Measurements from ENCODE around the gene HS1BP3. TPM values are rescaled to one million over a fixed set of nuclear protein-coding genes. Genes with fewer than 3 reads are reported as not detected.

Gene HS1BP3
- polyA plus RNA-seq, 1 donor = 30.7 TPM

DNA sequence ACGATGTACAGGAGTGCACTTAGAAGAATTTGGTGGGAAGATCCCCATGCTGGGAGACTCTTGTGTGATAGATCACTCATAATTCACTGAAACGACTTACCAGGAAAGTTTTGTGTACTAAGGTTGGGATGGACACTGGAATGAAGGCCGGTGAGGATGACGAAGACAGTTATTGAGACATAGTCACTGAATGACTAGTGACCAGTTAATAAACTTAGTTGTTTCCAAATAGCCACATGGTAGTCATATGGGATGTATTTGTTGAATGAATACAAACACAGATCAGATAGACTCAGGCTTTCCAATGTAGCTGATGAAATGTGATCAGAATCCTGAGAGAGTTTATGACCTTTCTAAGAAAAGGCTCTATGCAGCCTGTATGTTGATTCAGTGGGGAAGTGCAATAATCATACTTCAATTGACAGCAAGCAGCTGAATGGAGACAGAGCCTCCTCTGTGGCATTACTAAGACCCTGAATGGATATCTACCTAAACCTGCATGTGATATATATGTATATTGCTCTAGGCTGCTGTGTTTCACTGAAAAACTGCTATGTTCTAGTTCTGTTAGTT, 36.4 kb upstream of the HS1BP3 start:
- DNase-seq = no peak
- no peaks in the 10 kb centered on the region for H3K9me3 ChIP-seq (ENCODE audit: control insufficient read depth, low read depth, low read length)
- H3K4me3 ChIP-seq (ENCODE audit: low read length) = no peak overlapping the region
- H3K27ac ChIP-seq (ENCODE audit: low read length) = no peak overlapping the region
- H3K36me3 ChIP-seq (ENCODE audit: control insufficient read depth, insufficient read depth, low read length) = peaks cover 48% of the 10 kb centered on the region
- WGBS (ENCODE audit: insufficient coverage, low lambda C conversion rate) = no CpG with 5 or more reads among the region's 4 CpGs
- no peaks in the 10 kb centered on the region for H3K4me1 ChIP-seq (ENCODE audit: control insufficient read depth, insufficient read depth, low read length)
- H3K27me3 ChIP-seq (ENCODE audit: control insufficient read depth, insufficient read depth, low read length) = no peaks in the 10 kb centered on the region

- no peaks in the 10 kb centered on the region for H3K9me3 ChIP-seq (ENCODE audit: control insufficient read depth, low read depth, low read length)
- H3K4me3 ChIP-seq (ENCODE audit: low read length) = no peak overlapping the region
- no peak for DNase-seq
- no peaks in the 10 kb centered on the region for H3K27me3 ChIP-seq (ENCODE audit: control insufficient read depth, insufficient read depth, low read length)
- no peaks in the 10 kb centered on the region for H3K4me1 ChIP-seq (ENCODE audit: control insufficient read depth, insufficient read depth, low read length)
- H3K36me3 ChIP-seq (ENCODE audit: control insufficient read depth, insufficient read depth, low read length) = peaks cover 56% of the 10 kb centered on the region
- H3K27ac ChIP-seq (ENCODE audit: low read length) = no peak overlapping the region
- 90% methylated on average over 2 of the region's 6 CpGs for WGBS (ENCODE audit: insufficient coverage, low lambda C conversion rate)
Observed at GRCh38 chr2:20684581-20685063, 33.7 kb upstream of the HS1BP3 start.

DNA sequence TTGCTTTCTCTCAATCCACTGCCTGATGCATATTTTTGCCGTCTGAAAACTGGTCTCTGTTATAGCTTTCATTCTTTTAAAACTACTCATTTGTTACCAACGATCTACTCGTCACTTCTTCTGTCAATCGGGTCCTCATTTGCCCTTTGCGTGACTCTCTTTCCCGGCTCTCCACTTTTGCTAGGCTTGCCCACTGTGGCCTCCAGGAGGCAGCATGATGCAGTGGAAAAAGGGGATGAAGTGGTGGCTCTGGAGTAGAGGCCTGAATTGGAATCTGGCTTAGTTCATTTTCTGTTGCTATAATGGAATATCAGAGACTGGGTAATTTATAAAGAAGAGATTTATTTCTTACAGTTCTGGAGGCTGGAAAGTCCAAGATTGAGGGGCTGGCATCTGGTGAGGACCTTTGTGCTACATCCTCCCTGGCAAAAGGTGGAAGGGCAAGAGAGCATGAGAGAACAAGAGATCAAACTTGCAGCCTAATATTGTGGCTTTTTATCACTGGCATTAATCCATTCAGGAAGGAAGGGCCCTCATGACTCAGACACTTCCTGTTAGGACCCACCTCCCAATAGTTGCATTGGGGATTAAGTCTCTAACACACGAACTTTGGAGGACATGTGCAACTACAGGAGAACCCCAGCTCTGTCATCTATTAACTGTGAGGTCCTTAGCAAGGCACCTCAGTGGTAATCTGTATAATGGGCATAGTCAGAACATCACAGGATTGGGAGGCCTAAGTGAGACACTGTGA, 31.4 kb upstream of the HS1BP3 start:
- Histone ChIP-seq H3K4me3 (ENCODE audit: low read length) (no peak overlapping the region), H3K27me3 (ENCODE audit: control insufficient read depth, insufficient read depth, low read length) (no peaks in the 10 kb centered on the region), H3K9me3 (ENCODE audit: control insufficient read depth, low read depth, low read length) (no peaks in the 10 kb centered on the region), H3K27ac (ENCODE audit: low read length) (no peak overlapping the region), H3K4me1 (ENCODE audit: control insufficient read depth, insufficient read depth, low read length) (no peaks in the 10 kb centered on the region), H3K36me3 (ENCODE audit: control insufficient read depth, insufficient read depth, low read length) (peaks cover 53% of the 10 kb centered on the region)
- WGBS (ENCODE audit: insufficient coverage, low lambda C conversion rate) = 84% methylated on average over 6 of the region's 7 CpGs
- no peak for DNase-seq

- Histone ChIP-seq H3K9me3 (ENCODE audit: control insufficient read depth, low read depth, low read length) (no peaks in the 10 kb centered on the region), H3K27ac (ENCODE audit: low read length) (no peak overlapping the region), H3K4me3 (ENCODE audit: low read length) (no peak overlapping the region), H3K27me3 (ENCODE audit: control insufficient read depth, insufficient read depth, low read length) (no peaks in the 10 kb centered on the region), H3K4me1 (ENCODE audit: control insufficient read depth, insufficient read depth, low read length) (peaks cover 10% of the 10 kb centered on the region), H3K36me3 (ENCODE audit: control insufficient read depth, insufficient read depth, low read length) (peaks cover 42% of the 10 kb centered on the region)
- WGBS (ENCODE audit: insufficient coverage, low lambda C conversion rate) = no CpG with 5 or more reads among the region's 10 CpGs
- DNase-seq = no peak
Observed at GRCh38 chr2:20680744-20681375, 30.0 kb upstream of the HS1BP3 start.

GRCh38 chr2:20678780-20679179, 27.9 kb upstream of the HS1BP3 start:
- no CpG with 5 or more reads among the region's 2 CpGs for WGBS (ENCODE audit: insufficient coverage, low lambda C conversion rate)
- DNase-seq = no peak
- peaks cover 19% of the 10 kb centered on the region for H3K4me1 ChIP-seq (ENCODE audit: control insufficient read depth, insufficient read depth, low read length)
- no peaks in the 10 kb centered on the region for H3K9me3 ChIP-seq (ENCODE audit: control insufficient read depth, low read depth, low read length)
- H3K27ac ChIP-seq (ENCODE audit: low read length) = no peak overlapping the region
- no peak overlapping the region for H3K4me3 ChIP-seq (ENCODE audit: low read length)
- H3K36me3 ChIP-seq (ENCODE audit: control insufficient read depth, insufficient read depth, low read length) = peaks cover 26% of the 10 kb centered on the region
- H3K27me3 ChIP-seq (ENCODE audit: control insufficient read depth, insufficient read depth, low read length) = peaks cover 9% of the 10 kb centered on the region

GRCh38 chr2:20678086-20678395, 27.1 kb upstream of the HS1BP3 start:
- WGBS (ENCODE audit: insufficient coverage, low lambda C conversion rate) = 100% methylated on average over 1 of the region's 1 CpG
- Histone ChIP-seq H3K27ac (ENCODE audit: low read length) (no peak overlapping the region), H3K27me3 (ENCODE audit: control insufficient read depth, insufficient read depth, low read length) (peaks cover 16% of the 10 kb centered on the region), H3K9me3 (ENCODE audit: control insufficient read depth, low read depth, low read length) (no peaks in the 10 kb centered on the region), H3K36me3 (ENCODE audit: control insufficient read depth, insufficient read depth, low read length) (peaks cover 22% of the 10 kb centered on the region), H3K4me1 (ENCODE audit: control insufficient read depth, insufficient read depth, low read length) (peaks cover 19% of the 10 kb centered on the region), H3K4me3 (ENCODE audit: low read length) (no peak overlapping the region)
- DNase-seq = no peak

DNA sequence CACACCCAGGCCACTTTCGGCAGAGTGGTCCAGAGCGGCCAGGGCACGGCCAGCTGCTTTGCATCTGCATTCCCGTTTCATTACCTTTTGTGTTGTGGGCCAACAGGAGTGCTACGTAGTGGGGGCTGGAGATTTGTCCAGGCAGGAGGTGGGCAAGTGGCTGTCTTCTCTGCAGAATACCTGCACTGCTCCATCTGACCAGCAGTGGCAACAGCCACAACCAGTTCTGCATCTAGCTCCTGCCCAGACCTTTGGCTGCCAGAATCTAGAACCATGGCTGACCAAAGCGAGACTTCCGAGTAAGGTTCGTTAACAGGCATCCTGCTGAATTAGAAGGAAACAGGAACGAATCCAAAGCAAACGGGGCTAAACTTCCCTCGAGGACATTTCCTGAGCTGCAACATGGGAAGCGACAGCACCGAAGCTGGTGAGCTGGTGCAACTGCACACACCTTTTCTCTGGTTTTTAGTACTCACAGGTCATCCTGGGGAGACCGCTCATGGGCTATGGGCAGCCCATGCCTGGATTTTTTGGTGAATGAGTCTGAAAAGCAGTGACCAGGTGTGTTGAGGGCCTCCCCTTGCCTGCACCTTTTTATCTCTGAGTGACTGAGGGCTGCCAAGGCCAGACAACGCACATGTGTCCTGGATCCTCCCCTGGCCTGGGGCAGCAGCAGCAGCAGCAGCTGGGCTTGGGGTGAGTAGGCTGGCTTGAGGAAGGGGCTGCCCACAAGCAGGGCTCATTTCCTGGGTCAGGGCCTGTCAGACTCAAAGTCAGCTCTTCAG, 26.6 kb upstream of the HS1BP3 start:
- DNase-seq = no peak
- Histone ChIP-seq H3K27me3 (ENCODE audit: control insufficient read depth, insufficient read depth, low read length) (peaks cover 22% of the 10 kb centered on the region), H3K4me1 (ENCODE audit: control insufficient read depth, insufficient read depth, low read length) (peaks cover 21% of the 10 kb centered on the region), H3K9me3 (ENCODE audit: control insufficient read depth, low read depth, low read length) (no peaks in the 10 kb centered on the region), H3K36me3 (ENCODE audit: control insufficient read depth, insufficient read depth, low read length) (peaks cover 17% of the 10 kb centered on the region), H3K27ac (ENCODE audit: low read length) (no peak overlapping the region), H3K4me3 (ENCODE audit: low read length) (no peak overlapping the region)
- WGBS (ENCODE audit: insufficient coverage, low lambda C conversion rate) = 80% methylated on average over 1 of the region's 15 CpGs

DNA sequence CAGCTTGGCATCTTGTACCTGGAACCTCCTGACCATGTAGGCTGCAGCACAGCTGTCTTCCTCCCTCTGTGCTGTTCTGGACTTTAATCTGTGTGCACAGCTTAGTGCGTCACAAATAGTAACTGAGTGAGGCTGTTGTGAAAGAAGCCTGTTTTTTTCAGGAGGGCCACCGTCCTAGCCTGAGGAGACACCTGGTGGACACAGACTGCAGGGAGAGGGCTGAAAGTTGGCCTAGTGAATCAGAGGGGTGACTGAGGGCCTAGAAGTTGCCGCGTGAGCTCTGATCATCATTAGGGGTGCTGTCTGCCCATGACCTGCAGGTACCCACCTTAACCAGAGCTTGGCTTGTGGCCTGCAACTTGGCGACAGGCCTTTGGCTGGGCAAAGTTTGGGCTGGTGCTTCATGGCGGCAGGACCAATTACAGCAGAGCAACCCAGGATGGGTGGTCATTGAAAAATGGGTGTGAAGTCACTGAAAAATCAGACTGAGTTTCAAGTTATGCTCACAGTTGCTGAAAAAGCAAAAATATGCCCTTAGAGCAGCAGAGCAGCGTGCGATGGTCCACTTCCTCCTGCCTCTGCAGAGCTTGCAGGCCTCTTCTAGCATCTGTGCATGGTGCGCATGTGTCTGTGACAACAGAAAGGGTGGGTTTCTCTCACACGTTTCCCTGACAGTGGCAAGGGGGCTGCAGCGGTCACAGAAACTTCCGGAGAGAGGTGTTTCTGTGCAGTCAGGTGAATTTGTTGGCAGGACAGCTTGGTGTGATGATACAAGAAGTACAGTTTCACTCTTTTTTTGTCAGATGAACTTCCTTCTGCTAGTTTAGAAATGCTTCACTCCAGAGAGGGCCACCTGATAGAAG, 25.7 kb upstream of the HS1BP3 start:
- Histone ChIP-seq H3K27me3 (ENCODE audit: control insufficient read depth, insufficient read depth, low read length) (peaks cover 31% of the 10 kb centered on the region), H3K9me3 (ENCODE audit: control insufficient read depth, low read depth, low read length) (peaks cover 2% of the 10 kb centered on the region), H3K4me3 (ENCODE audit: low read length) (no peak overlapping the region), H3K36me3 (ENCODE audit: control insufficient read depth, insufficient read depth, low read length) (peaks cover 11% of the 10 kb centered on the region), H3K27ac (ENCODE audit: low read length) (peak overlapping the region; percentile 85), H3K4me1 (ENCODE audit: control insufficient read depth, insufficient read depth, low read length) (peaks cover 26% of the 10 kb centered on the region)
- no CpG with 5 or more reads among the region's 12 CpGs for WGBS (ENCODE audit: insufficient coverage, low lambda C conversion rate)
- DNase-seq = peak; percentile 85 to 92

DNA sequence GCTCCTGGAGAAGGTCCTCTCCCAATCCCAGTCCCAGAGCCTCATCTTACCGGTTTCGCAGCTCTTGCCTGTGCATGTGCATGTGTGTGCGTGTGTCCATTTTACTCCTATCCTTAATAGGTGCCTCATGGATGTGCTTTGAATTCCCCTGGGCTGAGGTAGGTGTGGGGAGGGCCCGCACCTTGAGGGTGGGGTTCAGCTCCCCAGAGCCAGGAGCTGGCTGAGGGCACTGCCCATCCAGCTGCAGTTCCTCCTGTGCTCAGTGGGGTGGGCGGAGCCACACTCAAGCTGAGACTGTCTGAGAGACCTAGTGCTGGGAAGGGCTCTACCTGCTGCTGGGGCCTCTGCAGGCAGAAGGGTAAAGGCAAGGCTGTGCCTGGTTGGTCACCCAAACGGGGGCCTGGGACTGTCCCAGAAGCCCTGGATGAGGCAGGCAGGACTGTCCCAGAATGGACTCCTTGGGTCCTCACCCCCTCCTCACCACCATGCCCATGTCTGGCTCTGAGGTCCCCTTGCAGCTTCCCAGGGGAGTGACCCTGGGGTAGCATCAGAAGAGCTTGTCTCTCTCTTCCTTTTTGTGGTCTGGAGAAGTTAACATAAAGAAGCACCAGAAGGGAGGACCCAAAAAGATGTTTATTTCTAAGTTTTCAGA, 24.9 kb upstream of the HS1BP3 start:
- peak; percentile 76 to 82 for DNase-seq
- Histone ChIP-seq H3K27me3 (ENCODE audit: control insufficient read depth, insufficient read depth, low read length) (peaks cover 39% of the 10 kb centered on the region), H3K4me1 (ENCODE audit: control insufficient read depth, insufficient read depth, low read length) (peaks cover 29% of the 10 kb centered on the region), H3K36me3 (ENCODE audit: control insufficient read depth, insufficient read depth, low read length) (peaks cover 8% of the 10 kb centered on the region), H3K9me3 (ENCODE audit: control insufficient read depth, low read depth, low read length) (peaks cover 8% of the 10 kb centered on the region), H3K27ac (ENCODE audit: low read length) (peak overlapping the region; percentile 85), H3K4me3 (ENCODE audit: low read length) (no peak overlapping the region)
- WGBS (ENCODE audit: insufficient coverage, low lambda C conversion rate) = no CpG with 5 or more reads among the region's 6 CpGs

Data from large intestine (tissue), 3 donors.